Measurements from ENCODE around the gene F11R. TPM values are rescaled to one million over a fixed set of nuclear protein-coding genes. Genes with fewer than 3 reads are reported as not detected.
A peak's percentile ranks its signal among the peaks of the same experiment; 100 is the strongest.
"Not testable (repeated sequence)": the region's sequence is repeated elsewhere in the genome, so short reads cannot be mapped to it uniquely, and the experiment has no call there.

The F11R gene
- total RNA-seq, 3 donors from 2014 or later, result 3.9 to 7.6 (median 7.3) TPM

DNA sequence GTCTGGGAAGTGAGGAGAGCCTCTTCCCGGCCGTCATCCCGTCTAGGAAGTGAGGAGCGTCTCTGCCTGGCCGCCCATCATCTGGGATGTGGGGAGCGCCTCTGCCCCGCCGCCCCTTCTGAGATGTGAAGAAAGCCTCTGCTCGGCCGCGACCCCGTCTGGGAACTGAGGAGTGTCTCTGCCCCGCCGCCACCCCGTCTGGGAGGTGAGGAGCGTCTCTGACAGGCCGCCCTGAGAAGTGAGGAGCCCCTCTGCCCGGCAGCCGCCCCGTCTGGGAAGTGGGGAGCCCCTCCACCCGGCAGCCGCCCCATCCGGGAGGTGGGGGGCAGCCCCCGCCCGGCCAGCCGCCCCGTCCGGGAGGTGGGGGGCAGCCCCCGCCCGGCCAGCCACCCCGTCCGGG lies 8.5 kb upstream of the F11R start:
- not testable (repeated sequence) for DNase-seq; H3K9me3 Mint-ChIP-seq; H3K27me3 Mint-ChIP-seq (ENCODE audit: low read depth); ATAC-seq; H3K4me3 Mint-ChIP-seq
- Mint-ChIP-seq H3K4me1 (ENCODE audit: low read depth) (peaks cover 36% of the 10 kb centered on the region), H3K36me3 (ENCODE audit: insufficient read depth) (peaks cover 21% of the 10 kb centered on the region)

- peak; percentile 60 to 83 for ATAC-seq
- not testable (repeated sequence) for H3K9me3 Mint-ChIP-seq; DNase-seq; H3K4me3 Mint-ChIP-seq; H3K27me3 Mint-ChIP-seq (ENCODE audit: low read depth)
- H3K4me1 Mint-ChIP-seq (ENCODE audit: low read depth), result peaks cover 21% of the 10 kb centered on the region
- peaks cover 14% of the 10 kb centered on the region for H3K36me3 Mint-ChIP-seq (ENCODE audit: insufficient read depth)
These were observed 6.0 kb upstream of the F11R start for GRCh38 chr1:161026954-161027353.

- H3K36me3 Mint-ChIP-seq (ENCODE audit: insufficient read depth), result peaks cover 11% of the 10 kb centered on the region
- H3K27me3 Mint-ChIP-seq (ENCODE audit: low read depth); DNase-seq; H3K4me3 Mint-ChIP-seq; ATAC-seq; H3K9me3 Mint-ChIP-seq: not testable (repeated sequence)
- peaks cover 42% of the 10 kb centered on the region for H3K4me1 Mint-ChIP-seq (ENCODE audit: low read depth)
These were observed 1.5 kb upstream of the F11R start for GRCh38 chr1:161022432-161022831.

GRCh38 chr1:161021970-161022353 lies 1.0 kb upstream of the F11R start:
- Mint-ChIP-seq H3K27me3 (ENCODE audit: low read depth) (no peaks in the 10 kb centered on the region), H3K9me3 (peaks cover 3% of the 10 kb centered on the region), H3K36me3 (ENCODE audit: insufficient read depth) (peaks cover 8% of the 10 kb centered on the region), H3K4me1 (ENCODE audit: low read depth) (peaks cover 40% of the 10 kb centered on the region), H3K4me3 (peak overlapping the region; percentile 86)
- DNase-seq (no peak), ATAC-seq (peak in 1 of 2 donors; percentile 30)

DNA sequence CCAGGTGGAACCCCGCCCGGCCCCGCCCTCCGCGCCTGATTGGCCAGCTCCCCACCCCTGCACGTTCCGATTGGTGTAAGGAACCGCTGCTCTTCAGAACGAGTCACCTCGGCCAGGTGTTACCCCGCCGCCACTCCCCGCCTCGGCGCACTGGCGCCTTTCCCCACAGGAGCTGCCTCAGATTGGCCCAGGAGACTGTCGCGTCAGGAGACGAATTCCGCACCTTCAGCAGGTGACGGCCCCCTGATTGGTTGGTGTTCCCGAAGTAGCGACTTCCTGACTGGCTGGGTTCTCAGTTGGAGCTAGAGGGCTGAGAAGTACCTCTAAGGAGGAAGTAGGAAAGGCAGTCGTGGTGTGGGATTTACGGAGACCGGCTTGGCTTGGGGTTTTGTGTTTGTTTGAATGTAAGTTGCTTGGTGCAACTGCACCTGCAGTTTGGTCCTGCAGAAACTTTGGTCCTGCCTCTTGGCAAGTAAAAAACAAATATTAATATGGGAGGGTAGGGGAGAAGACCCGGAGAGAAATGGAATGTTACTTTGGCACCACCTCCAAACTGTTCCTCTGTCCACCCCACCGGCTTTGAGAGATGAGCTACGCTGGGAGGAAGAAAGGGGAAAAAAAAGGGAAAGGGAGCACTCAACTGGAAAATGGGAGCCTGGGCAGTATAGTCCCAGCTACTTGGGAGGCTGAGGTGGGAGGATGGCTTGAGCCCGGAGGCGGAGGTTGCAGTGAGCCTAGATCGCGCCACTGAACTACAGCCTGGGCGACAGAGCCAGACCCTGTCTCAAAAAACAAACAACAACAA lies 415 bp upstream of the F11R start:
- peak; percentile 84 for DNase-seq
- peaks cover 5% of the 10 kb centered on the region for H3K36me3 Mint-ChIP-seq (ENCODE audit: insufficient read depth)
- peaks cover 36% of the 10 kb centered on the region for H3K4me1 Mint-ChIP-seq (ENCODE audit: low read depth)
- H3K4me3 Mint-ChIP-seq, result peak overlapping the region; percentile 86
- no peaks in the 10 kb centered on the region for H3K9me3 Mint-ChIP-seq
- no peaks in the 10 kb centered on the region for H3K27me3 Mint-ChIP-seq (ENCODE audit: low read depth)
- peak; percentile 93 to 94 for ATAC-seq

DNA sequence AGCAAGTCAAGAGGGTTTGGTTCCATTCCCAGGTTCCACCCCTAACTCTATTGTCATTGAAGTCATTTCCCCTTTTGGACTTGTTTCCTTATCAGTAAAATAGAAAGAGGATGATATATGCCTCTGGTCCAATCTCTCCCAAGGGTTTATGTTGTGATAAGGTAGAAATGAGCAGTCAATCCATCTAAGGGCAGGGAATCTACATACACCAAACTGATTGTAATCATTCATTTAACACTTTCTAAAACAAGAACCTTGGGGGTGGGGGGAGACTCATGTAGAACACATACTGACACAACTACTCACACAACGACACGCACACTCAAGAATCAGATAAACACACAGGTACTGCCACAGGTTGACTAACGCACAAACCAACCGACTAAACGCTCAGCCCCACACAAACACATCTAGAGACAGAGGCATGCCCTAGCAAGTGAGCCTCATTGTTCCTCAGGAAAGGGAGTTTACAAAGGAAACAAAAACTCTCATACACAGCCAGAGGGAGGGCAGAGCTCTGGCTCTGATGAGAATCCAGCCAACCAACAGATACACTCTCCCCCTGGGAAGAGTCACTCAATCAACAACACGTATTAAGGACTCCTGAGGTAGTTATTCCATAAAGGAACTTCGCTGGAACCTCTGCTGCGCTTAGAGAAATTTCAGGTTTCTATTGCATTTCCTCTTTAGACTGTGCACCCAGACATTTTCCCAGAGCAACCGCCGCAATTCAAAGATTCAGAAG lies 1.0 kb downstream of the F11R start:
- Mint-ChIP-seq H3K36me3 (ENCODE audit: insufficient read depth) (peaks cover 4% of the 10 kb centered on the region), H3K4me1 (ENCODE audit: low read depth) (peaks cover 32% of the 10 kb centered on the region), H3K4me3 (peak overlapping the region; percentile 86), H3K9me3 (no peaks in the 10 kb centered on the region), H3K27me3 (ENCODE audit: low read depth) (no peaks in the 10 kb centered on the region)
- ATAC-seq (no peak), DNase-seq (no peak)

DNA sequence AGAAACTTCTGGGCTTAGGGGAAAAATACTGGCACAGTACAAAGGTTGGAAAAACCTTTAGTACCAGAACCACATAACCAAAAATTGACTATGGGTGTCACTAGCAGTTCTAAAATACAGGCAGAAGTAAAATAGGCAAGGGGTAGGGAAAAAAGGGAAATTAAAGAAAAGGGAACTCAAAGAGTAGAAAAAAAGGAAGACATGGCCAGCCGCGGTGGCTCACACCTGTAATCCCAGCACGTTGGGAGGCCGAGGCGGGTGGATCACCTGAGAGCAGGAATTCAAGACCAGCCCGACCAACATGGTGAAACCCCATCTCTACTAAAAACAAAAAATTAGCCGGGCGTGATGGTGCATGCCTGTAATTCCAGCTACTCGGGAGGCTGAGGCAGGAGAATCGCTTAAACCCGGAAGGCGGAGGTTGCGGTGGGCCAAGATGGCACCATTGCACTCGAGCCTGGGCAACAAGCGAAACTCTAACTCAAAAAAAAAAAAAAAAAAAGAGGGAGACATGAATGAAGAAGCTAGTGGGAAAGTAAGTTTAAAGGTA lies 1.8 kb downstream of the F11R start:
- ATAC-seq, result not testable (repeated sequence)

DNA sequence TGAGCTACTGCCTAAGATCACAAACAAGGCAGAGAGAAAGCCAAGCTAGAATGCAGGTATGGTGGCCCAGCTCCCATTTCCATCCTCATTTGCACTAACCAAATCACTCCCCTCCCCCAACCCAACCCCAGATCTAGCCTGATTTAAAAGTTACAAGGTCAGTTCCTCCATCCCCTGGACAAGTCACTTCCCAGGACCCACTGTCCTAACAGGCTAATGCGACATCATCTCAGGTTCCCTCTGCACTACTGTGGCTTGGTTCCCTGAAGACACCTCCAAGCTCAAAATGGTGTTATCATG lies 2.4 kb downstream of the F11R start:
- peaks cover 40% of the 10 kb centered on the region for H3K4me1 Mint-ChIP-seq (ENCODE audit: low read depth)
- H3K36me3 Mint-ChIP-seq (ENCODE audit: insufficient read depth), result peaks cover 3% of the 10 kb centered on the region
- ATAC-seq, result no peak
- no peak overlapping the region for H3K4me3 Mint-ChIP-seq
- DNase-seq, result no peak
- no peaks in the 10 kb centered on the region for H3K27me3 Mint-ChIP-seq (ENCODE audit: low read depth)
- no peaks in the 10 kb centered on the region for H3K9me3 Mint-ChIP-seq

More for the DNA sequence above, 1.8 kb downstream of the F11R start:
- not testable (repeated sequence) for H3K36me3 Mint-ChIP-seq (ENCODE audit: insufficient read depth); H3K27me3 Mint-ChIP-seq (ENCODE audit: low read depth); DNase-seq; H3K9me3 Mint-ChIP-seq
- Mint-ChIP-seq H3K4me3 (peak overlapping the region; percentile 39), H3K4me1 (ENCODE audit: low read depth) (peaks cover 34% of the 10 kb centered on the region)

GRCh38 chr1:161017756-161018630 lies 3.0 kb downstream of the F11R start:
- no peak for DNase-seq
- Mint-ChIP-seq H3K27me3 (ENCODE audit: low read depth) (no peaks in the 10 kb centered on the region), H3K4me3 (no peak overlapping the region), H3K36me3 (ENCODE audit: insufficient read depth) (peaks cover 3% of the 10 kb centered on the region), H3K4me1 (ENCODE audit: low read depth) (peaks cover 46% of the 10 kb centered on the region), H3K9me3 (no peaks in the 10 kb centered on the region)
- no peak for ATAC-seq

DNA sequence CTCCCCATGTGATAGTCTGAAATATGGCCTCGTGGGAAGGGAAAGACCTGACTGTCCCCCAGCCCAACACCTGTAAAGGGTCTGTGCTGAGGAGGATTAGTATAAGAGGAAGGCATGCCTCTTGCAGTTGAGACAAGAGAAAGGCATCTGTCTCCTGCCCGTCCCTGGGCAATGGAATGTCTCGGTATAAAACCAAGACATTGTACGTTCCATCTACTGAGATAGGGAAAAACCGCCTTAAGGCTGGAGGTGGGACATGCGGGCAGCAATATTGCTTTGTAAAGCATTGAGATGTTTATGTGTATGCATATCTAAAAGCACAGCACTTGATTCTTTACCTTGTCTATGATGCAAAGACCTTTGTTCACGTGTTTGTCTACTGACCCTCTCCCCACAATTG lies 3.8 kb downstream of the F11R start:
- H3K27me3 Mint-ChIP-seq (ENCODE audit: low read depth); H3K9me3 Mint-ChIP-seq; H3K4me3 Mint-ChIP-seq; DNase-seq; H3K36me3 Mint-ChIP-seq (ENCODE audit: insufficient read depth); ATAC-seq: not testable (repeated sequence)
- peaks cover 49% of the 10 kb centered on the region for H3K4me1 Mint-ChIP-seq (ENCODE audit: low read depth)

GRCh38 chr1:161016683-161017082 lies 4.3 kb downstream of the F11R start:
- H3K4me3 Mint-ChIP-seq; H3K36me3 Mint-ChIP-seq (ENCODE audit: insufficient read depth); ATAC-seq; DNase-seq; H3K9me3 Mint-ChIP-seq; H3K27me3 Mint-ChIP-seq (ENCODE audit: low read depth): not testable (repeated sequence)
- H3K4me1 Mint-ChIP-seq (ENCODE audit: low read depth), result peaks cover 50% of the 10 kb centered on the region

DNA sequence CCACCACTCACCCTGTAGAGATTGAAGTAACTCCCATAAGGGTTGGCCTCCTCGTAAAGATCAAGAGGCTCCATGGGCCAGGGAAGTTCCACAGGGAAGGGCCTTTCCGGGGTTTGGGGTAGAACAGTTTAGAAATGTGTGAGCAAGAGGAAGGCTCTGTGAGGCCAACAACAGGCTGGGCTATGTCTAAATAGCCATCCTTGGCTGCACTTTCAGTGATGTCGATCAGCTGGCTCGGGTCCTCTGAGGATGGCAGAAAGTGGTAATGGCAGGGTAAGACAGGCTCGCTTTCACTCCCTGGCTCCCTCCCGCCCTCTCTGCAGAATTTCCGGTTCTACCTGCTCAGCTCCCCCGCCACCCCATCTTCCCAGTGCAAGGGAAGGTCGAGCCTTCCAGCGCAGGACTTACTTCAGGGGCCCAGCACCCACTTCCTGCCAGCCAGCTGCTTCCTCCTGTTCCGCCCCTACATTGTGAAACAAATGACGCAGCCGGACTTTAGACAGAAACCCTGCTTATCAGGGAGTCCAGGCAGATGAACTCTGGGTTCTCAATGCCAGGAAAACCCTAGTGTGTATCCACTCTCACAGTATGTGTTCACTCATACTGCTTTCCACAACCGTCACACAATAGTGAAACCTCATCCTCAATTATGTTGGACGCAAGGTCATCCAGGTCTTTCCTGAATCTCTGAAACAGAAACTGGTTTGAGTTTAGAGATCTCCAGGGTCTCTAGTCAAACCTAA lies 7.3 kb downstream of the F11R start:
- no peaks in the 10 kb centered on the region for H3K36me3 Mint-ChIP-seq (ENCODE audit: insufficient read depth)
- no peaks in the 10 kb centered on the region for H3K27me3 Mint-ChIP-seq (ENCODE audit: low read depth)
- DNase-seq (peak; percentile 43), ATAC-seq (peak; percentile 77 to 78)
- no peaks in the 10 kb centered on the region for H3K9me3 Mint-ChIP-seq
- H3K4me3 Mint-ChIP-seq, result peak overlapping the region; percentile 79
- peaks cover 34% of the 10 kb centered on the region for H3K4me1 Mint-ChIP-seq (ENCODE audit: low read depth)

DNA sequence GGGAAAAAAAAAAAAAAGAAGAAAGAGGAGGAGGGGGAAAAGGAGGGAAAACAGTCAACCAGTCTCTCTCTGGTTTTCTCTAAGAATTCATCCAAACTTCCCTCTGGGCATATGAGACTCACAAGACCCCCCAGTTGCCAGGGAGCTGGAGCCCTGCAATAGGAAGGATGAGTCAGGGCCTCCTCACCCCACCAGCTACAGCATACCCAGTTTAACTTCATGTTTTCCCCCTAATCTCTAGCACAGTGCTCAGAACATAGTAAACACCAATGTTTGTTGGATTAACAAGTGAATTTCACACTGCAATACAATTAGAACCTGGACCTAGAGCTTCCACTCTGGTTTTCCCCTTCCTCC lies 7.8 kb downstream of the F11R start:
- H3K4me1 Mint-ChIP-seq (ENCODE audit: low read depth), result peaks cover 34% of the 10 kb centered on the region
- ATAC-seq (peak; percentile 40 to 58), DNase-seq (no peak)

More for the DNA sequence above, 7.8 kb downstream of the F11R start:
- H3K36me3 Mint-ChIP-seq (ENCODE audit: insufficient read depth), result no peaks in the 10 kb centered on the region
- no peaks in the 10 kb centered on the region for H3K9me3 Mint-ChIP-seq
- no peaks in the 10 kb centered on the region for H3K27me3 Mint-ChIP-seq (ENCODE audit: low read depth)
- peak overlapping the region; percentile 79 for H3K4me3 Mint-ChIP-seq
